ENCODE data around the gene XYLT2. TPM values are rescaled to one million over a fixed set of nuclear protein-coding genes. Genes with fewer than 3 reads are reported as not detected.
"Not testable (repeated sequence)": the region's sequence is repeated elsewhere in the genome, so short reads cannot be mapped to it uniquely, and the experiment has no call there.

XYLT2 gene
- total RNA-seq, 2 donors from 2014 or later = 22.8 to 31.3 TPM

DNA sequence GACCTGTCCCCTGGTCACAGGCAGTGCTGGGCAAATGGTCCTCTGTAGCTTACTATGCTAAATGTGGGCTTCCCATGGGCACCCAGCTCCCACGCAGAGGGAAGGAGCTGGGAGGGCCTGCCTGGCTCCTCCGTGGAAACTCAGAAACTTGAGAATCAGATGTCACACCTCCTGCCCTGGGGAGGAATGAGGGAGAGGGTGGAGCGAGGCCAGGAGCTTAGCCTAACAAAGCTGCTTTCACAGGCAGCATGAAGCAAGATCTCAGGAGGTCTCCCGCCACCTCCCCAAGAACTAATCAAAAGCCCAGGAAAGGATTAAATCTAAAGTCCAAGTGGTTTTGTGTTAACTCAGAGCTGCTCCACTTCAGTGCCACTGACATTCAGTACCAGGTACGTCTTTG is 33.6 kb upstream of the XYLT2 start:
- Histone ChIP-seq H3K27me3 (no peaks in the 10 kb centered on the region), H3K4me1 (no peaks in the 10 kb centered on the region), H3K4me3 (no peak overlapping the region), H3K27ac (no peak overlapping the region), H3K9me3 (no peaks in the 10 kb centered on the region), H3K36me3 (replicated peaks in 1 of 2; ENCODE audit: insufficient read depth in 1 of 2, low read depth in 2 of 2) (no peaks in the 10 kb centered on the region)
- TF ChIP-seq POLR2A (IDR thresholded peaks at IDR 0.05) = no peak
- TF ChIP-seq, protein P1, sequence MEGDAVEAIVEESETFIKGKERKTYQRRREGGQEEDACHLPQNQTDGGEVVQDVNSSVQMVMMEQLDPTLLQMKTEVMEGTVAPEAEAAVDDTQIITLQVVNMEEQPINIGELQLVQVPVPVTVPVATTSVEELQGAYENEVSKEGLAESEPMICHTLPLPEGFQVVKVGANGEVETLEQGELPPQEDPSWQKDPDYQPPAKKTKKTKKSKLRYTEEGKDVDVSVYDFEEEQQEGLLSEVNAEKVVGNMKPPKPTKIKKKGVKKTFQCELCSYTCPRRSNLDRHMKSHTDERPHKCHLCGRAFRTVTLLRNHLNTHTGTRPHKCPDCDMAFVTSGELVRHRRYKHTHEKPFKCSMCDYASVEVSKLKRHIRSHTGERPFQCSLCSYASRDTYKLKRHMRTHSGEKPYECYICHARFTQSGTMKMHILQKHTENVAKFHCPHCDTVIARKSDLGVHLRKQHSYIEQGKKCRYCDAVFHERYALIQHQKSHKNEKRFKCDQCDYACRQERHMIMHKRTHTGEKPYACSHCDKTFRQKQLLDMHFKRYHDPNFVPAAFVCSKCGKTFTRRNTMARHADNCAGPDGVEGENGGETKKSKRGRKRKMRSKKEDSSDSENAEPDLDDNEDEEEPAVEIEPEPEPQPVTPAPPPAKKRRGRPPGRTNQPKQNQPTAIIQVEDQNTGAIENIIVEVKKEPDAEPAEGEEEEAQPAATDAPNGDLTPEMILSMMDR (IDR thresholded peaks at IDR 0.05) = no peak
- DNase-seq (no peak), ATAC-seq (no peak)
- WGBS, 2 donors = 61 to 67% methylated on average over 5 of the region's 5 CpGs
- intact Hi-C loops (cut with DNase I) = no loop called here

DNA sequence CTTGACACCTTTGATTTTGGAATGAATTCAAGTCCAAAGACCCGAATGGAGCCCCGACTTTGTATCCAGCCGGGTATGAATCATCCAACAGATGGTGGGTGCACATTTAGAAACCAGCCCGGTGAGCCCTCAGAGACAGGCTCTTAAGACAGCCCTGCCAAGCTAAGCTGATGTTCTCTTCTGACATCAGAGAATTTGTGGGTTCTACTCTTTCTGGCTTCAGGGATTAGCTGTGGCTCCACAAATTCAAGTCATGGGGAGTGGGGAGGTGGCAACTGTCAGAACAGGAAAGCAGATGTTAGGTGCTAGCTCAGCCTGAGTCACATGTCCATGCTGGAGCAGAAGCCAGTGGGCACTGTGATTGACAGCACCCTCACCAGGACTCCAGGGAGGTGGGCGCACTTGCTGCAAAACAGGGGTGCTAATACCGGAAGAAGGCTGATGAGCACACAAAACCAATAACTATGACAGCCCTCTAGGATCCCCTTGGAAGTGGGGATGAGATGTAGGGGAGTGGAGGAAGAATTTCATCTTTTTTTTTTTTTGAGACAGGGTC is 31.4 kb upstream of the XYLT2 start:
- H3K4me3 ChIP-seq = no peak overlapping the region
- TF ChIP-seq, protein P1 (IDR thresholded peaks at IDR 0.05) = no peak
- no peak for TF ChIP-seq POLR2A (IDR thresholded peaks at IDR 0.05)
- 81 to 93% methylated on average over 4 to 6 of the region's 6 CpGs for WGBS, 2 donors
- no peaks in the 10 kb centered on the region for H3K36me3 ChIP-seq (replicated peaks in 1 of 2; ENCODE audit: insufficient read depth in 1 of 2, low read depth in 2 of 2)
- no peaks in the 10 kb centered on the region for H3K27me3 ChIP-seq
- H3K9me3 ChIP-seq = no peaks in the 10 kb centered on the region
- no peak overlapping the region for H3K27ac ChIP-seq
- H3K4me1 ChIP-seq = no peaks in the 10 kb centered on the region
- intact Hi-C loops (cut with DNase I) = no loop called here
- ATAC-seq (no peak), DNase-seq (no peak)

DNA sequence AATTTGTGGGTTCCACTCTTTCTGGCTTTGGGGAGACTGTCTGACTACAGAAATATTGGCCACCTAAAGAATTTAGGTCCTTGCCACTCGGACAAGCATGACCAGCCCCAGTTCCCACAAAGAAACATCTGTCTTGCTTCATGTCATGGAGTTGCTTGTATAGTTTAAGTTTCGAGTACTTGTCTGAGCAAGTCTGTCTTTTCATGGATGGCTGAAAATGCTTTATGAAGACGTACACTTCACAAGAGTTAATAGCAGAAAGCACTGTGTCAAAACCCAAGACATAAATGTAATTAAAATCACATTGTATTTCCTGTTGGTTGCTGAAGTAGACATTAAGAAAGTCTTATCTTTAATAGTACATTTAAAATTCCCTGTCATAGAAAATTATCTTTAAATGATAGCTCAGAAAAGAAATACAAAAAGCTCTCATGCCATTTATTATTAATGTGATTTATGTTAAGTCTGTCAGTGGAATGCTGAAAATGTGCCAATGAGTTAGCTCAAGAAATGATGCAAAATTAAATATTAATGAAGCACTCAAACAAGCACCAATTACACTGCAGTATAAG is 29.8 kb upstream of the XYLT2 start:
- DNase-seq (no peak), ATAC-seq (no peak)
- Histone ChIP-seq H3K9me3 (no peaks in the 10 kb centered on the region), H3K4me3 (no peak overlapping the region), H3K36me3 (replicated peaks in 1 of 2; ENCODE audit: insufficient read depth in 1 of 2, low read depth in 2 of 2) (no peaks in the 10 kb centered on the region), H3K4me1 (no peaks in the 10 kb centered on the region), H3K27me3 (no peaks in the 10 kb centered on the region), H3K27ac (no peak overlapping the region)
- 40 to 53% methylated on average over 3 of the region's 3 CpGs for WGBS, 2 donors
- intact Hi-C loops (cut with DNase I) = no loop called here
- TF ChIP-seq, protein P1 (IDR thresholded peaks at IDR 0.05) = no peak
- no peak for TF ChIP-seq POLR2A (IDR thresholded peaks at IDR 0.05)

DNA sequence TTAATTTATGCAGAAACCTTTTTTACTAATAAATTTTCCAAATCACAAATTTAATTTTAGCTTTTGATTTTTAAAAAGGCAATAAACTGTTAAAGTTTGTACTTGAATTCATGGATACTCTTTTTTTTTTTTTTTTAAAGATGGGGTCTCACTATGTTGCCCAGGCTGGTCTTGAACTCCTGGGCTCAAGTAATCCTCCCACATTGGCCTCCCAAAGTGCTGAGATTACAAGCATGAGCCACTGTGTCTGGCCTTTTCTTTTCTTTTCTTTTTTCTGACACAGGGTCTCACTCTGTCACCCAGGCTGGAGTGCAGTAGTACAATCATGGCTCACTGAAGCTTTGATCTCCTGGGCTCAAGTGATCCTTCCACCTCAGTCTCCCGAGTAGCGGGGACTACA is 29.3 kb upstream of the XYLT2 start:
- intact Hi-C loops (cut with DNase I); H3K4me1 ChIP-seq; H3K9me3 ChIP-seq; H3K36me3 ChIP-seq (replicated peaks in 1 of 2; ENCODE audit: insufficient read depth in 1 of 2, low read depth in 2 of 2); H3K27ac ChIP-seq; H3K4me3 ChIP-seq; H3K27me3 ChIP-seq; DNase-seq; ATAC-seq: not testable (repeated sequence)
- 92 to 100% methylated on average over 2 of the region's 2 CpGs for WGBS, 2 donors

DNA sequence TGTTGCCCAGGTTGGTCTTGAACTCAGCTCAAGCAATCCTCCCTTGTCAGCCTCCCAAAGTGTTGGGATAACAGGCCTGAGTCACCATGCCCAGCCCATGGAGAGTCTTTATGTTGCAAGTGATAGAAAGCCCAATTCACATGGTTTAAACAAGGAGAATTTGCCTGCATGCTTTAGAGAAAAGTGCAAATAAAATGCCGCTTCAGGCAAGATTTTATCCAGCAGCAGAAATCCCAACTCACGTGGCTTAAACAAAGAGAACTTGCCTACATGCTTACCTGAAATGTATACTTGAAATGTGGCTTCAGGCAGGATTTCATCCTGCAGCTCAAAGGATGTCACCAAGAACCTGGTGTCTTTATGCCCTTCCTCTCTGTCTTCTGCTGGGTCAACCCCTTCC is 28.8 kb upstream of the XYLT2 start:
- 87 to 90% methylated on average over 2 of the region's 2 CpGs for WGBS, 2 donors
- H3K9me3 ChIP-seq = no peaks in the 10 kb centered on the region
- no peaks in the 10 kb centered on the region for H3K4me1 ChIP-seq
- H3K4me3 ChIP-seq = no peak overlapping the region
- DNase-seq = no peak
- H3K27ac ChIP-seq = no peak overlapping the region
- intact Hi-C loops (cut with DNase I) = no loop called here
- ATAC-seq = no peak
- H3K36me3 ChIP-seq (replicated peaks in 1 of 2; ENCODE audit: insufficient read depth in 1 of 2, low read depth in 2 of 2) = no peaks in the 10 kb centered on the region
- TF ChIP-seq, protein P1 (IDR thresholded peaks at IDR 0.05) = no peak
- TF ChIP-seq POLR2A (IDR thresholded peaks at IDR 0.05) = no peak
- H3K27me3 ChIP-seq = no peaks in the 10 kb centered on the region

Data from body of pancreas (tissue), 4 donors.